ENCODE measurements around the gene NUP62CL. TPM values are rescaled to one million over a fixed set of nuclear protein-coding genes. Genes with fewer than 3 reads are reported as not detected.

The NUP62CL gene
- total RNA-seq, 2 experiments from 2014 or later: 10.6 to 37.6 TPM

GRCh38 chrX:107227780-107228485 lies 21.7 kb upstream of the NUP62CL start:
- Histone ChIP-seq H3K9me3 (ENCODE audit: low read length) (no peaks in the 10 kb centered on the region), H4K20me1 (ENCODE audit: insufficient read depth, low read length) (no peaks in the 10 kb centered on the region), H3K4me2 (ENCODE audit: low read length) (no peak overlapping the region), H3K79me2 (ENCODE audit: insufficient read depth, low read depth, low read length) (no peaks in the 10 kb centered on the region), H3K4me1 (ENCODE audit: insufficient read depth, low read length, poor library complexity, severe bottlenecking) (no peaks in the 10 kb centered on the region), H3K9me2 (ENCODE audit: insufficient read depth, low read length) (no peaks in the 10 kb centered on the region), H3K36me3 (ENCODE audit: insufficient read depth, low read length) (no peaks in the 10 kb centered on the region), H3K4me3 (ENCODE audit: low read depth, low read length, poor library complexity, severe bottlenecking) (no peak overlapping the region), H3K27ac (ENCODE audit: low read depth, low read length, poor library complexity, severe bottlenecking) (no peak overlapping the region), H2AFZ (ENCODE audit: low read length) (no peak overlapping the region)
- intact Hi-C loops (cut with micrococcal nuclease; ENCODE audit: unreplicated experiment): no loop called here
- TF ChIP-seq EZH2phosphoT487 (IDR thresholded peaks at IDR 0.05; ENCODE audit: borderline replicate concordance, low read depth, low read length) (no peak), CTCF (conservative IDR thresholded peaks at IDR 0.05; ENCODE audit: low read length) (no peak)
- DNase-seq (ENCODE audit: low spot score): no peak
- no TSS peak for BruUV-seq (replicated peaks)
- POLR2A ChIA-PET: interaction anchor here (0.6 to 1.0 kb wide), 3 partner anchors 25 to 86 kb away, joined by 5 to 8 read pairs (median 7); no protein-coding TSS in a partner anchor
- CTCF ChIA-PET (ENCODE audit: unreplicated experiment): no interaction called here

- H3K4me3 ChIP-seq (ENCODE audit: low read depth, low read length, poor library complexity, severe bottlenecking): no peak overlapping the region
- no peaks in the 10 kb centered on the region for H3K9me3 ChIP-seq (ENCODE audit: low read length)
- H3K36me3 ChIP-seq (ENCODE audit: insufficient read depth, low read length): no peaks in the 10 kb centered on the region
- no TSS peak for BruUV-seq (replicated peaks)
- CTCF ChIA-PET (ENCODE audit: unreplicated experiment): no interaction called here
- no peak for DNase-seq (ENCODE audit: low spot score)
- H3K79me2 ChIP-seq (ENCODE audit: insufficient read depth, low read depth, low read length): no peaks in the 10 kb centered on the region
- no peaks in the 10 kb centered on the region for H4K20me1 ChIP-seq (ENCODE audit: insufficient read depth, low read length)
- TF ChIP-seq EZH2phosphoT487 (IDR thresholded peaks at IDR 0.05; ENCODE audit: borderline replicate concordance, low read depth, low read length) (no peak), CTCF (conservative IDR thresholded peaks at IDR 0.05; ENCODE audit: low read length) (no peak)
- POLR2A ChIA-PET: no interaction called here
- H3K9me2 ChIP-seq (ENCODE audit: insufficient read depth, low read length): no peaks in the 10 kb centered on the region
- H2AFZ ChIP-seq (ENCODE audit: low read length): no peak overlapping the region
- no peak overlapping the region for H3K4me2 ChIP-seq (ENCODE audit: low read length)
- intact Hi-C loops (cut with micrococcal nuclease; ENCODE audit: unreplicated experiment): no loop called here
- no peak overlapping the region for H3K27ac ChIP-seq (ENCODE audit: low read depth, low read length, poor library complexity, severe bottlenecking)
- no peaks in the 10 kb centered on the region for H3K4me1 ChIP-seq (ENCODE audit: insufficient read depth, low read length, poor library complexity, severe bottlenecking)
Observed at GRCh38 chrX:107226757-107227156, 20.5 kb upstream of the NUP62CL start.

GRCh38 chrX:107213477-107213876 lies 7.2 kb upstream of the NUP62CL start:
- intact Hi-C loops (cut with micrococcal nuclease; ENCODE audit: unreplicated experiment): no loop called here
- no peaks in the 10 kb centered on the region for H3K4me1 ChIP-seq (ENCODE audit: insufficient read depth, low read length, poor library complexity, severe bottlenecking)
- CTCF ChIA-PET (ENCODE audit: unreplicated experiment): no interaction called here

More at GRCh38 chrX:107213477-107213876, 7.2 kb upstream of the NUP62CL start:
- Histone ChIP-seq H3K9me2 (ENCODE audit: insufficient read depth, low read length) (no peaks in the 10 kb centered on the region), H3K4me3 (ENCODE audit: low read depth, low read length, poor library complexity, severe bottlenecking) (no peak overlapping the region), H4K20me1 (ENCODE audit: insufficient read depth, low read length) (no peaks in the 10 kb centered on the region), H3K27ac (ENCODE audit: low read depth, low read length, poor library complexity, severe bottlenecking) (no peak overlapping the region), H3K36me3 (ENCODE audit: insufficient read depth, low read length) (no peaks in the 10 kb centered on the region), H3K4me2 (ENCODE audit: low read length) (no peak overlapping the region), H2AFZ (ENCODE audit: low read length) (no peak overlapping the region), H3K9me3 (ENCODE audit: low read length) (no peaks in the 10 kb centered on the region), H3K79me2 (ENCODE audit: insufficient read depth, low read depth, low read length) (no peaks in the 10 kb centered on the region)
- POLR2A ChIA-PET: interaction anchor here (0.6 kb wide), 1 partner anchor 31 kb away, joined by 3 read pairs; no protein-coding TSS in a partner anchor
- no peak for TF ChIP-seq CTCF (conservative IDR thresholded peaks at IDR 0.05; ENCODE audit: low read length)
- no peak for TF ChIP-seq EZH2phosphoT487 (IDR thresholded peaks at IDR 0.05; ENCODE audit: borderline replicate concordance, low read depth, low read length)
- no TSS peak for BruUV-seq (replicated peaks)
- DNase-seq (ENCODE audit: low spot score): no peak
